Loucy (cell line): Measurements from ENCODE around the gene CCDC102B.
"Not testable (repeated sequence)": the region's sequence is repeated elsewhere in the genome, so short reads cannot be mapped to it uniquely, and the experiment has no call there.

Experiments used
- H2AFZ ChIP-seq: fragments of 200-600 bp; sonication (generic); 2 replicates; pipeline ENCODE4 v1.6.0; 2016; ENCODE audit warnings: antibody characterized with exemption, mild to moderate bottlenecking, low read length, moderate library complexity
- H3F3A ChIP-seq: fragments of 200-600 bp; 2 replicates; pipeline ENCODE4 v1.6.0; 2016; ENCODE audit warnings: antibody characterized with exemption, low read depth, mild to moderate bottlenecking
- H3K27me3 ChIP-seq: fragments of 200-600 bp; sonication (generic); 2 replicates; pipeline ENCODE4 v1.6.1; 2014; ENCODE audit warnings: low read length, mild to moderate bottlenecking; ENCODE audit not compliant: insufficient read depth, poor library complexity, severe bottlenecking
- H3K36me3 ChIP-seq: fragments of 200-600 bp; sonication (generic); 2 replicates; pipeline ENCODE4 v1.6.1; 2016; ENCODE audit warnings: low read length; ENCODE audit not compliant: insufficient read depth
- H3K4me1 ChIP-seq: fragments of 200-600 bp; sonication (generic); 2 replicates; pipeline ENCODE4 v1.5.1; 2014; ENCODE audit warnings: low read length, mild to moderate bottlenecking; ENCODE audit not compliant: insufficient read depth, poor library complexity, severe bottlenecking
- H3K4me2 ChIP-seq: fragments of 200-600 bp; sonication (generic); 2 replicates; pipeline ENCODE4 v1.6.0; 2014; ENCODE audit warnings: antibody characterized with exemption, low read length, low read depth, mild to moderate bottlenecking; ENCODE audit not compliant: poor library complexity, severe bottlenecking
- H3K4me3 ChIP-seq: fragments of 200-600 bp; sonication (generic); 2 replicates; pipeline ENCODE4 v1.5.1; 2014; ENCODE audit warnings: low read length, mild to moderate bottlenecking, mixed read lengths; ENCODE audit not compliant: poor library complexity, severe bottlenecking
- H3K79me2 ChIP-seq: fragments of 200-600 bp; sonication (generic); 2 replicates; pipeline ENCODE4 v1.6.1; 2014; ENCODE audit warnings: low read length; ENCODE audit not compliant: insufficient read depth
- H3K9ac ChIP-seq: fragments of 200-600 bp; sonication (generic); 2 replicates; pipeline ENCODE4 v1.6.0; 2014; ENCODE audit warnings: mild to moderate bottlenecking, low read depth, low read length, moderate library complexity; ENCODE audit not compliant: poor library complexity, severe bottlenecking
- H3K9me2 ChIP-seq: fragments of 200-600 bp; sonication (generic); replicated peaks from 2 replicates; pipeline ENCODE4 v1.6.1; 2016; ENCODE audit warnings: low read depth, low read length, mixed read lengths
- H3K9me3 ChIP-seq: fragments of 200-600 bp; sonication (generic); 2 replicates; pipeline ENCODE4 v1.6.1; 2014; ENCODE audit warnings: mild to moderate bottlenecking, antibody characterized with exemption, low read length, low read depth; ENCODE audit not compliant: insufficient read depth
- H4K20me1 ChIP-seq: fragments of 200-600 bp; sonication (generic); 2 replicates; pipeline ENCODE4 v1.6.0; 2014; ENCODE audit warnings: antibody characterized with exemption, low read length, mild to moderate bottlenecking; ENCODE audit not compliant: insufficient read depth, poor library complexity, severe bottlenecking
- EZH2phosphoT487 ChIP-seq: fragments of 200-600 bp; IDR thresholded peaks from 2 replicates; pipeline ENCODE4 v1.6.1; 2018; ENCODE audit warnings: antibody characterized with exemption, mild to moderate bottlenecking, moderate library complexity, borderline replicate concordance
- TF ChIP-seq, protein P1 (sequence below): fragments of 200-600 bp; sonication (generic); conservative IDR thresholded peaks from 2 replicates; pipeline ENCODE4 v1.5.1; 2014; ENCODE audit warnings: mild to moderate bottlenecking, antibody characterized with exemption, low read length

CCDC102B gene

DNA sequence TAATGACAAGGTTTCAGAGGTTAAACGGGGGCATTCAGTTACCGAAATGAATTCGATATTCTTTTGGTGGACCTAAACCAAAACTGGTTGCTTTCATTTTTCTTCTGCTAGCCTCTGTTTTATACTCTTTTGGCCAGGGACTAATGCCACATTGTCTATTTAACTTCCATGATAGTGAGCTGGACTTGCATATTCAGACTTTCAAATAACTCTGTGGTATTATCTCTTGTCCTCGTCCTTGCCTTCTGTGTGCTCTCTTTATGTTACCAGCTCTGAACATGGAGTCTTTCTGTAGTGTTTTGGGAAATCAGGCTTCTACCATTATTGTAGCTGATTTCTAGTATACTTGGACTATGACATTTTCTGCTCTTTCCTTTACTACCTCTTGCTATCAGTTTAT lies 75.1 kb downstream of the CCDC102B start:
- H3K9me3 ChIP-seq, result no peaks in the 10 kb centered on the region
- no peaks in the 10 kb centered on the region for H3F3A ChIP-seq
- H3K9me2 ChIP-seq, result no peaks in the 10 kb centered on the region
- H3K4me1 ChIP-seq, result no peaks in the 10 kb centered on the region
- H2AFZ ChIP-seq, result no peak overlapping the region
- no peak overlapping the region for H3K4me3 ChIP-seq
- H3K27me3 ChIP-seq, result no peaks in the 10 kb centered on the region
- no peaks in the 10 kb centered on the region for H3K79me2 ChIP-seq
- H3K36me3 ChIP-seq, result no peaks in the 10 kb centered on the region
- no peak overlapping the region for H3K9ac ChIP-seq
- H3K4me2 ChIP-seq, result no peak overlapping the region
- H4K20me1 ChIP-seq, result no peaks in the 10 kb centered on the region
- TF ChIP-seq EZH2phosphoT487, result no peak
- TF ChIP-seq, protein P1, sequence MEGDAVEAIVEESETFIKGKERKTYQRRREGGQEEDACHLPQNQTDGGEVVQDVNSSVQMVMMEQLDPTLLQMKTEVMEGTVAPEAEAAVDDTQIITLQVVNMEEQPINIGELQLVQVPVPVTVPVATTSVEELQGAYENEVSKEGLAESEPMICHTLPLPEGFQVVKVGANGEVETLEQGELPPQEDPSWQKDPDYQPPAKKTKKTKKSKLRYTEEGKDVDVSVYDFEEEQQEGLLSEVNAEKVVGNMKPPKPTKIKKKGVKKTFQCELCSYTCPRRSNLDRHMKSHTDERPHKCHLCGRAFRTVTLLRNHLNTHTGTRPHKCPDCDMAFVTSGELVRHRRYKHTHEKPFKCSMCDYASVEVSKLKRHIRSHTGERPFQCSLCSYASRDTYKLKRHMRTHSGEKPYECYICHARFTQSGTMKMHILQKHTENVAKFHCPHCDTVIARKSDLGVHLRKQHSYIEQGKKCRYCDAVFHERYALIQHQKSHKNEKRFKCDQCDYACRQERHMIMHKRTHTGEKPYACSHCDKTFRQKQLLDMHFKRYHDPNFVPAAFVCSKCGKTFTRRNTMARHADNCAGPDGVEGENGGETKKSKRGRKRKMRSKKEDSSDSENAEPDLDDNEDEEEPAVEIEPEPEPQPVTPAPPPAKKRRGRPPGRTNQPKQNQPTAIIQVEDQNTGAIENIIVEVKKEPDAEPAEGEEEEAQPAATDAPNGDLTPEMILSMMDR, result no peak

DNA sequence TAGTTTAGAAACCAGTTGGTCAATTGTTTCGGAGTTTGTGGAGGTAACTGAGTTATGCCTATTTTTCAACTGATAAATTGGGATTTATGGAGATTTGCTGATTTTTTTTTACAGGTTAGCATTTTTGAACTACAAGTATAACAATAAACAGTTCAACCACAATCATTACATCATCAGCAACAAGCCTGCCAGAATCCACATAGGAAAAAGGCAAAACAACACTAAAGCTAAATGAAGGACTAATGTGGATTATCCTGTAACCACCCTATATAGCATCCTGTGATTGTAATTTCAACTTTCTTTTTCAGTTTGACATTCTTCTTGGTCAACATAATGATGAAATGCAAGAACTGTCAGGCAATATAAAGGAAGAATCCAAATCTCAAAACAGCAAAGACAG lies 76.5 kb downstream of the CCDC102B start:
- no peaks in the 10 kb centered on the region for H3K9me3 ChIP-seq
- H3K9me2 ChIP-seq, result no peaks in the 10 kb centered on the region
- H3K4me3 ChIP-seq, result no peak overlapping the region
- H3K4me2 ChIP-seq, result no peak overlapping the region
- no peaks in the 10 kb centered on the region for H3K79me2 ChIP-seq
- no peaks in the 10 kb centered on the region for H3K36me3 ChIP-seq
- H3K4me1 ChIP-seq, result no peaks in the 10 kb centered on the region
- no peaks in the 10 kb centered on the region for H4K20me1 ChIP-seq
- no peak overlapping the region for H3K9ac ChIP-seq
- H3F3A ChIP-seq, result no peaks in the 10 kb centered on the region
- H3K27me3 ChIP-seq, result no peaks in the 10 kb centered on the region
- TF ChIP-seq, protein P1, result no peak
- no peak for TF ChIP-seq EZH2phosphoT487
- no peak overlapping the region for H2AFZ ChIP-seq

DNA sequence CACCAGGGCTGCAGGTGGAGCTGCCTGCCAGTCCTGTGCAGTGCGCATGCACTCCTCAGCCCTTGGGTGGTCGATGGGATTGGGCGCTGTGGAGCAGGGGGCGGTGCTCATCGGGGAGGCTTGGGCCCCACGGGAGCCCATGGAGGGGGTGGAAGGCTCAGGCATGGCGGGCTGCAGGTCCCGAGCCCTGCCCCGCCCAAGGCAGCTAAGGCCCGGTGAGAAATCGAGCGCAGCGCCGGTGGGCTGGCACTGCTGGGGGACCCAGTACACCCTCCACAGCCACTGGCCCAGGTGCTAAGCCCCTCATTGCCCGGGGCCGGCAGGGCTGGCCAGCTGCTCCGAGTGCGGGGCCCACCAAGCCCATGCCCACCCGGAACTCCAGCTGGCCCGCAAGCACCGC lies 82.1 kb downstream of the CCDC102B start:
- H3K4me3 ChIP-seq, H3K36me3 ChIP-seq, H3K9me2 ChIP-seq, H4K20me1 ChIP-seq, H3K27me3 ChIP-seq, H3F3A ChIP-seq, H3K4me2 ChIP-seq, H3K9ac ChIP-seq, H3K4me1 ChIP-seq, H3K79me2 ChIP-seq, H2AFZ ChIP-seq, H3K9me3 ChIP-seq: not testable (repeated sequence)

DNA sequence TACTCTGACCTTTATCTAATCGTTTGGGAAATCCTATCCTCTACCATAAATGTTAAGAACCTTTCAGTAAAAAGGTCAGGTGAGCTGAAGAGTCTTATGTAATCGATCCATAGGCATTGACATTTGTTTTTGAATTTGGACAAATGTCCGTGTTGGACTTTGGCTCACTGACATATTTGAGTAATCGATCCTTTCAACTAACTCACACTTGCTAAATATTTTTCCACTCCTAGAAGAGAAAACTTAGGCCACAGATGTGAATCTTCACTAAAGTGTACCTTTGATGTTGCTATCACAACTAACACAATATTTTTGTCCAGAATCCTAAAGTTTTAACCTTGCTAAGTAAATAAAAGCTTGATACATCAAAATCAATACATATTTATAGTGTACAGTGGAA lies 89.5 kb downstream of the CCDC102B start:
- Histone ChIP-seq H2AFZ (no peak overlapping the region), H3K9ac (no peak overlapping the region), H3K9me3 (no peaks in the 10 kb centered on the region), H3K4me3 (no peak overlapping the region), H3K36me3 (no peaks in the 10 kb centered on the region), H3K4me1 (no peaks in the 10 kb centered on the region), H3K9me2 (no peaks in the 10 kb centered on the region), H3K79me2 (no peaks in the 10 kb centered on the region), H3K27me3 (no peaks in the 10 kb centered on the region), H4K20me1 (no peaks in the 10 kb centered on the region), H3F3A (no peaks in the 10 kb centered on the region), H3K4me2 (no peak overlapping the region)
- TF ChIP-seq EZH2phosphoT487, result no peak
- TF ChIP-seq, protein P1, result no peak
